Ovary (tissue), 3 donors: ENCODE measurements around the gene GPR33.

Experiments
- CTCF ChIP-seq, 3 donors: fragments of 450-650 bp in 2 of 3; fragments of 200-600 bp in 1 of 3; IDR thresholded peaks; one replicate each; pipeline versions ENCODE4 v1.5.1 to v1.8.0; 2016 to 2022; ENCODE audit warnings: antibody characterized with exemption in 3 of 3, mild to moderate bottlenecking in 1 of 3
- EP300 ChIP-seq: sonication (generic); formaldehyde crosslinking; IDR thresholded peaks from one replicate; pipeline ENCODE4 v1.6.1; 2017; ENCODE audit warnings: antibody characterized with exemption
- donor health status: DM: no; HTN: no; CAD: no.

- TF ChIP-seq CTCF (IDR thresholded peaks at IDR 0.05) (no peak), EP300 (no peak)
Observed at GRCh38 chr14:31477248-31477647, 10.6 kb downstream of the GPR33 start.
